GM10847 (cell line): ENCODE results near the gene MICALL2.

Experiments used
- POLR2A ChIP-seq: IDR thresholded peaks from 2 replicates; pipeline ENCODE4 v1.6.1; 2011; ENCODE audit not compliant: insufficient read length; ENCODE audit errors: extremely low read depth

The MICALL2 gene

DNA sequence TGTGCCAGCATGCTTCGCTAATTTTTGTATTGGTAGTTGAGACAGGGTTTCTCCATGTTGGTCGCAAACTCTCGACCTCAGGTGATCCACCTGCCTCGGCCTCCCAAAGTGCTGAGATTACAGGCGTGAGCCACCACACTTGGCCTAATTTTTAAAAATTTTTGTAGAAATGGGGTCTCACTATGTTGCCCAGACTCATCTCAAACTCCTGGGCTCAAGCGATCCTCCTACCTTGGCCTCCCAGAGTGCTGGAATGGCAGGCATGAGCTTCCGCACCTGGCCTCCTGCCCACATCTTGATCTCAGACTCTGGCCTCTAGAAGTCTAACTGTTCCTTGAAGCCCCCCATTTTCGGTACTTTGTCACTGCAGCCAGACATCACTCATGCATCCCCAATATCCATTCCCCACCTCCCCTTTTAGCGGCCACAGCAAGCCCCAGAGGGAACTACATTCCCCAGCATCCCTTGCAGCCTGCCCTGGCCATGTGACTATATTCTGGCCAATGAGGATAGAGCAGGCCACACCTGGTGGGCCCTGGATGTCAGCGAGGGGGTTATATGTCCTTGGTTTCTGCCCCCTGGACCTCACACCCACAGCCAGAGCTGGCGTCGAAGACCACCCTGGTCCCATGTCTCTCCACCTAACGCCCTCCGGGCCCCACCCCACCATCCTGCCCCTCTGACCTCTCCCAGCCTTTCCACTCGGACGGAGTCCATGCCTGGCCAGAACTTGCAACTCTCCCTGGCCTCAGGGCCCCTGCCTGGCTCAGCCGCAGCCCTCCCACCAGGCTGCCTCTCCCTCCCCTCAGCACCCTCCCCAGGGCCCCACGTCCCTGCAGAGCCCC is 33.8 kb downstream of the MICALL2 start:
- TF ChIP-seq POLR2A = no peak

DNA sequence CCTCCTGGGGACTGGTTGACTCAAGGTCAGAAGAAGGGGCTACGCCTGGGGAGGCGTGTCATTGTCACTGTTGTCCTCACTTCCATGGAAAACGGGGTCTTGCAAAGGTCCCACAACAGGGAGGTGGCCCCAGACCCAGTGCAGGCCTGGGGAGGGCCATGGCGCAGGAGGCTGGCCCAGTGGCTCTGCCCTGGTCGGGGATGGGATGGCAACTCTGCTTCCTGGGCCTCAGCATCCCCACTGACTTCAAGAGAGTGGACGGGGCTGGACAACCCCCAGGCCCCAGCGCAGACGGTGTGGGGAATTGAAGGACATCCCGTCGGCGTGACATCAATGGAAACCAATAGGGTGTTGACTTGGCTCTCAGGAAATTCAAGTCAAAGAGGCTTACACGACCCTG is 35.2 kb downstream of the MICALL2 start:
- no peak for TF ChIP-seq POLR2A

DNA sequence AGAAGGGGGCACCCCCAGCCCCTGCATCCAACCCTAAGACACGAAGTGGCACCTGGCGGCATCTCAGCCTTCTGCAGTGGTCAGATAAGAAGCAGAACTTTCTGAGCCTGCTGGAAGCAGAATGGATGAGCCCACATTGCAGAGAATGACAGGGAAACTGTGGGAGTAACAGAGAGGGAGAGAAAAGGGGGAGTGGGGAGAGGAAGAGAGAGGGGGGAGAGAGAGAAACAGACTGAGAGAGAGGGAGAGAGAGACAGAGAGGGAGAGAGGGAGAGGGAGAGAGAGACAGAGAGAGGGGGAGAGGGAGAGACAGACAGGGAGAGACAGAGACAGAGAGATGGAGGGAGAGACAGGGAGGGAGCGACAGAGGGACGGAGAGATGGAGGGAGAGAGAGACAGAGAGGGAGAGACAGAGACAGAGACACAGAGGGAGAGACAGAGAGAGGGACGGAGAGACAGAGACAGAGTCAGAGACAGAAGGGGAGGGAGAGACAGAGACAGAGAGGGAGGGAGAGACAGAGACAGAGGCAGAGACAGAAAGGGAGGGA is 35.9 kb downstream of the MICALL2 start:
- TF ChIP-seq POLR2A = no peak

DNA sequence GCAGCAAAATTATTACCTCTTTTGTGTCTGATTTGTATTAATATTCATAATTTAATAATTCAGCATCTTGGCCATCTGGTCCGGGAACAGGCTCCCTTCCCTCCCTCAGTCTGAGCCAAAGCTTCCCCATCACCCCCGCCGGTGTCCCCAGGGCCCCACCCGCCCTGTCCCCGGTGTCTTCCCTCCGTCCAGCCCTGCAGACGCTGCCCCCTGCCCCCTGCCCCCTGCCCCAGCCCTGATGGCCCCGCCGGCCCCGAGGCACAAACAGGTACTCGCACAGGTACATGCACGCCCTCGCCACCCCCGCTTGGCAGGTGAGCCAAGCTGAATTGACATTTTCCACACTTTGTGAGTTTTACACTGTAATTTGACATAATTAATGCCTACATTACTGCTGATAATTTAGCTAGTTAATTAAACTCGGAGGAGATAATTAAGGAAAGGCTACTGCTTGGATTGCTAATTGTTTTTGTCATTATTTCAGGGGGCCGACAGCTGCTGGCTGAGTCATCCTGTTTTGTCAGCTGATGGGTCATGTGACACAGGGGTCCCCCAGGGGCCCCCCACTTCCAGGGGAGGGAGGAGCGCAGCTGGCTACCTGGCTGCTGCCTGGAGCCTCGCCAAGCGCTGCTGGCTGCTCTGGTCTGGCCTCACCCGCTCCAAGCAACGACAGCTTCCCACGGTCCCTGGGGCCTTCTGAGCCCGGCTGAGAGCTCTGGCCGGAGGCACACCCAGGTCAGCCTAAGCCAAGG is 36.6 kb downstream of the MICALL2 start:
- TF ChIP-seq POLR2A = no peak

DNA sequence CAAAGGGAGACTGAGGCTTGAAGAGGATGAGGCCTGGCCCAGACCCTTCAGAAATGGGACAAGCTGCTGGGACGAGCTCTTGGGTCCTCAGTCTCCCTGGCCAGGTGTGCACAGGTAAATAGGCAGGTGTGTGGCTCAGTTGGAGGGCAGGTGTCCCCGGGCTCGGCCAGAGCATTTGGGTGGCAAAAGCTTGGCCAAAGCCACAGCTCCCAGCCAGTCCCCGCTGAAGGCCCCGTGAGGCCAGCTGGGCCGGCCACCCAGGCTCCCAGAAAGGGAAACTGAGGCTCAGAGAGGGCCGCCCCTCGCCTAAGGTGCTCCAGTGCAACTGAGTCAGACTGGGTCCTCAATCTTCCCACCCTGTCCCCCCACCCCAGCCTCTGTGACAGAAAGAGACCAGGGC is 37.3 kb downstream of the MICALL2 start:
- no peak for TF ChIP-seq POLR2A

DNA sequence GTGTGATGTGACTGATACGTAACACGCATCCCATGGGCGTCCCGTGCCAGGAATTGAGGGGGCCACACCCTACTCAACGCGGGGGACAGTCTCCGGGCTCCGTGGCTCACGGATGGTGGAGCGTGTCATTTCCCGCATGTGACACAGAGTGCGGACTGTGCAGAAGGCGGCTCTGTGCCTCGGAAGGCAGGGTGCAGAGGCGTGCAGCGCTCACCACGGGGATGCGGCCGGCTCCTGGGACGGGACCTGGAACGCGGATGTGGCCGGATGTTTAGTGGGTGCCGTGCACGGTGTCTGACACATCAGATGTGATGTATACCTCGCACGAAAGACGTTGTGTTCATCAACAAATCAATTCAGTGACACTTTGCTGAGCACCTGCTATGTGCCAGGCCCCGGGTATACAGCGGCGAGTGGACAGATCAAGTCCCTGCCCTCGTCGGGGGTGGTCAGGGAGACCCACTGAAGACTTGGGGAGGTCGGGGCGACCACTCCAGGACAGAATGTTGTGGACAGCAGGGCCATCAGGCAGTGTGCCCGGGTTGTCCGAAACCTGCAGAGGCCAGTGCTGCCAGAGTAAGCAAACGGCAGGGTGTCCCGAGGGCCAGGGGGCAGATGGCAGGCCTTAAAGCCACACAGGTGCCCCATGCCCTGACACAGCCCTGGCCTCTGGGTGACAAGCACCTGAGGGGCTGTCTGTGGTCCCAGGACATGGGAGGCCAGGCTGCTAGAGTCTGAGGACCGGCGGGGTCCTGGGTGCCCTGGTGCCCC is 38.1 kb downstream of the MICALL2 start:
- no peak for TF ChIP-seq POLR2A

DNA sequence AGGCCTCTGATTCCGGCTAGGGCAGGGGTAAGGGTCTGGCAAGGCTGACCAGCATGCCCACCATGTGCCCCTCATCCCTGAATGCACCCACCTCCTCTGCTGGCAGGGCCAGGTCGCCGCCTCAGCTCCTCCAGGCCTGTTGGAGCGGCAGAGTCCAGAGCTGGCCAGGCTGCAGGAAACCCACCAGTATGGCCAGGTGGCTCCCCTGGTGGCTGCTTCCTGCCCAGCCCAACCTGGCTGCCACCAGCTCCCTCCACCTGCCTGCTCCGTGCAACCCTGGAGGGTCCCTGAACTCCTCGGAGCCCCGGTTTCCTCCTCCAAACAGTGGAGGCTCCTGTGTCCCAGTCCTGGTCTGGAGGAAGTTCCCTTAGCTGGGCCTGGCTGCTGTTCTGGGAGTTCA is 39.6 kb downstream of the MICALL2 start:
- TF ChIP-seq POLR2A = no peak

DNA sequence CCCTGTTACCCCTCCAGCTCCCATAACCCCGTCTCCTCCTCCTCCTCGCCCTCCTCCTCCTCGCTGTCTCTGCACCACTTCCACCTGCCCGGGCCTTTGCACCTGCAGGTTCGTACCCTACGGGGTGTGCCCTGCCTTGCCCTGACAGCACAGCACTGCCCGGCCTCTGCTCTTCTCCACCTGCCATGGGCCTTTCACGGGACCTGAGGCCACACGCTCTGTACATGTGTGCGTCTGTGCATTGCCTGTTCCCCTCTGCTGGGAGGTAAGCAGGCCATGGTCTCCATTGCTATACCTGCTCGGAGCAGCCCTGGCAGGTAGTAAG is 40.0 kb downstream of the MICALL2 start:
- no peak for TF ChIP-seq POLR2A

DNA sequence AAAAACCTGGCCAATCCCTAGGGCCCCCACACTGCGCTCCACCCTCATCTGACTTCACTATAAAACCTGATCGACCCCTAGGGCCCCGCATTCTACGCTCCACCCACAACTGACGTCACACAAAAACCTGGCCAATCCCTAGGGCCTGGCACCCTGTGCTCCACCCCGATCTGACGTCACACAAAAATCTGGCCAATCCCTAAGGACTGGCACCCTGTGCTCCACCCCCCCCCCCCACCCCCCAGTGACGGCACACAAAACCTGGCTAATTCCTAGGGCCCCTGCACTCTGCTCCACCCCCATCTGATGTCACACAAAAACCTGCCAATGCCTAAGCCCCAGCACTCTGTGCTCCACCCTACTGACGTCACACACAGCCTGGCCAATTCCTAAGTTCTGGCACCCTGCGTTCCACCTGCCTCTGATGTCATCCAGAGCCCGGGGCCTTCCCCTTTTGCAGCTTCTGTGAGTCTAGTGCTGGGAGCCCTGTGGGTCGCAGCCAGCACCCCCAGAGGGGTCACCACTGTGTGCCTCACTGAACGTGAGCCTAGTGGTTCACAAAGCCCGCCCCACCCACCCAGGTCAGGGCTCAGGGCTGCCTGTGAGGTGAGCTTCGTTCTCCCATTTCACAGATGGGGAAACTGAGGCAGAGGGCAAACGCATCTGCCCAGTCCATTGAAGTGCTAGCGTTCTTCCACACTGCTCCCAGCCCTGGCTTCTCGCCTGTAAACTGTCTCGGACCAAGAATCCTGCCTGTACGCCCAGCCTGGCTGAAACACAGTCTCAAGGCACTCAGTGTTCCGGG is 40.6 kb downstream of the MICALL2 start:
- TF ChIP-seq POLR2A = no peak

DNA sequence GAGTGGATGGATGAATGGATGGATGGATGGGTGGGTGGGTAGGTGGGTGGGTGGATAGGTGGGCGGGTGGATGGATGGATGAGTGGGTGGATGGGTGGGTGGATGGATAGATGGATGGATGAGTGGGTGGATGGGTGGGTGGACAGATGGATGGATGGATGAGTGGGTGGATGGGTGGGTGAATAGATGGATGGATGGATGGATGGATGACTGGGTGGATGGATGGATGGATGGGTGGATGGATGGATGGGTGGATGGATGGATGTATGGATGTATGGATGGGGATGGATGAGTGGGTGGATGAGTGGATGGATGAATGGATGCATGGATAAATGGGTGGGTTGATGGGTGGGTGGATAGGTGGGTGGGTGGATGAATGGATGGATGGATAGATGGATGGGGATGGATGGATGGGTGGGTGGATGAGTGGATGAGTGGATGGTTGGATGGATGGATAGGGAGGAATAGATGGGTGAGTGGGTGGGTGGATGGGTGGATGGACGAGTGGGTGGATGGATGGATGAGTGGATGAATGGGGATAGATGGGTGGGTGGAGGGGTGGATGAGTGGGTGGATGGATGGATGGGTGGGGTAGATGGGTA is 43.8 kb downstream of the MICALL2 start:
- no peak for TF ChIP-seq POLR2A

DNA sequence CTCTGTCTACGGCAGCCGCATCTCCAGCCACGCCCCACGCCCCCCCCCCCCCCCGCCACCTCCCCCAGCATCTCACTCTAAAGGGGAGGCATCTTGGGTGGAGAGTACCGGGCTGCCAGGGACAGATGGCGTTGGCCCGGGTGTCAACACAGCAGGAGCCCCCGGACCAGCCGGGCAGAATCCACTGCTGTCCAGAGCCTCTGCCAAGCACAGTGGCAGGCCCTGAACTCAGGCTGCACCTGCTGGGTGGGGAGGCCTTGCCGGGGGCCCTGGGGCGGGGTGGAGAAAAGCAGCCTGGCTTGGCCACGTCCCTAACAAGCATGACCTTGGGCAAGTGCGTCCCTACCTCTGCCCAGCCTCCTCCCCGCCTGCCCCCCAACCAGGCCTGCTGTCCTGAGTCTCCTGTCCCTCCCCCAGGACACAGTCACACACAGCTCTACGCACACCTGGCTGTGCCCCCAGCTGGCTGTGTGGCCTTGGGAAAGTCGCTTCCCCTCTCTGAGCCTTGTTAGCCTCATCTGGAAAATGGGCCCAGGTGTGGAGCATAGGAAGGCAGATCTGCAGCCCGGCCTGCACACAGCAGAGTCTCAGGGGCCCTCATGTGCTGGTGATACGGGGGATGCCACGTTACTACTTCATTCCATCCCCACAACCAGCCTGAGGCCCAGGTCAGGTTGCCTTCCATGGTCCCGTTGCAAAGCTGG is 45.2 kb downstream of the MICALL2 start:
- TF ChIP-seq POLR2A = no peak

DNA sequence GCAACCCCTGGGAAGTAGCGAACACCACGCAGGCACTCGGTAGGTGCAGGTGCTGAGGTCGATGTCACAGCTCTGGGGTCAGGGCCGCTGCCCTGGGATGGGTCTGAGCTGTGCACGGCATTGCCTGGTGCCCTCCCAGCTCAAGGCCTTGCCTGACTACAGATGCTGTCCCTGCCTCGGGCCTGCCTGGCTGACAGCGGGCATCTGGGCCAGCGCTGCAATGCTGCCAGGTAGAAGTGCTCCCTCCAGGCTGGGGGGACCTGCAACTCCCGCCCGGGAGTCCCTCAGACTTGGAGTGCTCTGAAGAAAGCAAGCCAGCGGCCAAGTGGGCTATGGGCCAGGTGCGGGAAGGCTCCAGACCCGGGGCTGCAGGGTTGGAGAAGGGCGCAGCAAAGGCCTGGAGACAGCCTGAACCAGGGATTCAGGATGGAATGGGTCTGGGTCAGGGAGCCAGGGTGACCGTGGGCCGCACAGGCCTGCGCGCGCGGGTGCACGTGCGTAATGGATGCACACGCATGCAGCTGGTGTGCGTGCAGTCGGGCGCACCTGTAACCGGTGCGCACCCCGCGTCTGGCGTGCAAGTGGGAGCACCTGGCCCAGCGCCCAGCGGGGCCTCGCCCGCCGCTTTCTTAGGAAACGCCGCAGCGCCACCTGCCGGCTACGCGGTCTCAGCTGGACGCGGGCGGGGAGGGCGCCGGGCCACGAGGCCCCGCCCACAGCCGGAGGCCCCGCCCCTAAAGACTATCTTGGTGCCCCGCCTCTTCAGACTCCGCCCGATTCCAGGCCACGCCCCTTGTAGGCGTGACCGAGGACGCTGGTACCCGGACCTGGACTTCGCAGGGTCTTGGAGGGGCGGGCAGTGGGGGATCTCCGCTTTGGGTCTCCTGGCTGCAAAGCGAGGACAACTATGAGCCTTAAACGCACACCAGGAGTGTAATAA is 46.7 kb downstream of the MICALL2 start:
- no peak for TF ChIP-seq POLR2A

DNA sequence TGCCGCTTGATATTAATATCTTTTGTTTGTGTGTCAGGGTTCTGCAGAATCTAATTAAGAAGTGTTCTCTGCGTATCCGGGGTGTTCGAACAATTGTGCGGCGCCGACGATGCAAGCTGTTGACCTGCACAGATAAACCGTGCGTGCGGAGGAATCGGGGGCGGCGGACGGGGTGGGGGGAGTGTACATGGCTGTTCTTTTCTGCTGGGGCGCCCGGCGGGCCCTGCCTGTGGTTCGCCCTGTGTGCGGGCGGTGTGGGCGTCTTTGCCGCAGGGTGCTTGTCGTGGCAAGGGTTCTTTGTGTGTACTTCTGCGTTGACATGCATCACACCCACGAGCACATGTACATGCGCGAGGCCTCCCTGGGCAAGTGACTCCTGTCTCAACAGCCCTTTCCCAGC is 47.9 kb downstream of the MICALL2 start:
- no peak for TF ChIP-seq POLR2A
